SU-DHL-6 (cell line): ENCODE results near the gene COL15A1.

Experiments
- H2AFZ ChIP-seq: fragments of 200-600 bp; sonication (generic); 2 replicates; pipeline ENCODE4 v1.6.1; 2014; ENCODE audit warnings: low read depth, mild to moderate bottlenecking, moderate library complexity, mixed read lengths, antibody characterized with exemption, low read length; ENCODE audit not compliant: severe bottlenecking
- H3F3A ChIP-seq: fragments of 200-600 bp; shearing (Covaris generic); 2 replicates; pipeline ENCODE4 v1.6.0; 2016; ENCODE audit warnings: antibody characterized with exemption, mild to moderate bottlenecking; ENCODE audit not compliant: insufficient read depth
- H3K27ac ChIP-seq: fragments of 200-600 bp; sonication (generic); 2 replicates; pipeline ENCODE4 v1.5.1; 2016; ENCODE audit warnings: low read depth, mild to moderate bottlenecking, low read length, moderate library complexity, mixed read lengths
- H3K27me3 ChIP-seq: fragments of 200-600 bp; sonication (generic), shearing (Covaris generic); 2 replicates; pipeline ENCODE4 v1.6.0; 2014; ENCODE audit warnings: mild to moderate bottlenecking, low read length
- H3K36me3 ChIP-seq: fragments of 200-600 bp; sonication (generic); 2 replicates; pipeline ENCODE4 v1.6.1; 2014; ENCODE audit warnings: mild to moderate bottlenecking, low read length, mixed read lengths
- H3K4me2 ChIP-seq: fragments of 300-600, 200-600 bp; shearing (Covaris generic), sonication (generic); 2 replicates; pipeline ENCODE4 v1.6.0; 2014; ENCODE audit warnings: low read length, low read depth, mild to moderate bottlenecking; ENCODE audit not compliant: poor library complexity, severe bottlenecking
- H3K4me3 ChIP-seq: fragments of 200-600 bp; sonication (generic); 2 replicates; pipeline ENCODE4 v1.5.1; 2014; ENCODE audit warnings: antibody characterized with exemption, low read length, mild to moderate bottlenecking, mixed read lengths; ENCODE audit not compliant: insufficient read depth, poor library complexity, severe bottlenecking
- H3K79me2 ChIP-seq: fragments of 200-600 bp; sonication (generic); 2 replicates; pipeline ENCODE4 v1.6.1; 2014; ENCODE audit warnings: mild to moderate bottlenecking, low read length, moderate library complexity; ENCODE audit not compliant: insufficient read depth
- H3K9ac ChIP-seq: fragments of 200-600 bp; sonication (generic); 2 replicates; pipeline ENCODE4 v1.7.0; 2014; ENCODE audit warnings: mild to moderate bottlenecking, low read length
- H3K9me2 ChIP-seq: fragments of 200-600 bp; sonication (generic); replicated peaks from 2 replicates; pipeline ENCODE4 v1.6.1; 2014; ENCODE audit warnings: low read length; ENCODE audit not compliant: insufficient read depth
- H3K9me3 ChIP-seq: fragments of 200-600 bp; sonication (generic); 2 replicates; pipeline ENCODE4 v1.6.1; 2014; ENCODE audit warnings: low read length, mixed read lengths; ENCODE audit not compliant: insufficient read depth
- H4K20me1 ChIP-seq: fragments of 200-600 bp; sonication (generic); 2 replicates; pipeline ENCODE4 v1.6.1; 2014; ENCODE audit warnings: low read depth, mild to moderate bottlenecking, antibody characterized with exemption, low read length, moderate library complexity, mixed read lengths
- EZH2phosphoT487 ChIP-seq: fragments of 200-600 bp; sonication (generic), shearing (Covaris generic); conservative IDR thresholded peaks from 2 replicates; pipeline ENCODE4 v1.6.1; 2018; ENCODE audit warnings: mild to moderate bottlenecking, antibody characterized with exemption, low read length, moderate library complexity, mixed read lengths
- TF ChIP-seq, protein P1 (sequence below): fragments of 200-600 bp; sonication (generic); IDR thresholded peaks from one replicate; pipeline ENCODE4 v1.5.1; 2017; ENCODE audit warnings: antibody characterized with exemption, mild to moderate bottlenecking, low read length, moderate library complexity; ENCODE audit not compliant: insufficient read depth, poor library complexity, severe bottlenecking

The COL15A1 gene

GRCh38 chr9:99107421-99107820 lies 163.7 kb downstream of the COL15A1 start:
- Histone ChIP-seq H3K36me3 (no peaks in the 10 kb centered on the region), H3F3A (no peaks in the 10 kb centered on the region; the same call in 1 of the 2 replicates), H3K9me3 (no peaks in the 10 kb centered on the region), H3K9me2 (no peaks in the 10 kb centered on the region), H3K4me3 (no peak overlapping the region), H3K27me3 (no peaks in the 10 kb centered on the region), H3K4me2 (no peak overlapping the region), H3K9ac (no peak overlapping the region), H4K20me1 (peaks cover 4% of the 10 kb centered on the region; the same call in 1 of the 2 replicates), H2AFZ (no peak overlapping the region), H3K27ac (no peak overlapping the region), H3K79me2 (0 out of 2 replicates have a peak, but pooled peaks cover 4% of the 10 kb centered on the region)
- TF ChIP-seq EZH2phosphoT487: no peak
- TF ChIP-seq, protein P1, sequence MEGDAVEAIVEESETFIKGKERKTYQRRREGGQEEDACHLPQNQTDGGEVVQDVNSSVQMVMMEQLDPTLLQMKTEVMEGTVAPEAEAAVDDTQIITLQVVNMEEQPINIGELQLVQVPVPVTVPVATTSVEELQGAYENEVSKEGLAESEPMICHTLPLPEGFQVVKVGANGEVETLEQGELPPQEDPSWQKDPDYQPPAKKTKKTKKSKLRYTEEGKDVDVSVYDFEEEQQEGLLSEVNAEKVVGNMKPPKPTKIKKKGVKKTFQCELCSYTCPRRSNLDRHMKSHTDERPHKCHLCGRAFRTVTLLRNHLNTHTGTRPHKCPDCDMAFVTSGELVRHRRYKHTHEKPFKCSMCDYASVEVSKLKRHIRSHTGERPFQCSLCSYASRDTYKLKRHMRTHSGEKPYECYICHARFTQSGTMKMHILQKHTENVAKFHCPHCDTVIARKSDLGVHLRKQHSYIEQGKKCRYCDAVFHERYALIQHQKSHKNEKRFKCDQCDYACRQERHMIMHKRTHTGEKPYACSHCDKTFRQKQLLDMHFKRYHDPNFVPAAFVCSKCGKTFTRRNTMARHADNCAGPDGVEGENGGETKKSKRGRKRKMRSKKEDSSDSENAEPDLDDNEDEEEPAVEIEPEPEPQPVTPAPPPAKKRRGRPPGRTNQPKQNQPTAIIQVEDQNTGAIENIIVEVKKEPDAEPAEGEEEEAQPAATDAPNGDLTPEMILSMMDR: no peak

GRCh38 chr9:99108131-99108530 lies 164.4 kb downstream of the COL15A1 start:
- H3K9me2 ChIP-seq: no peaks in the 10 kb centered on the region
- no peak overlapping the region for H3K4me2 ChIP-seq
- H3F3A ChIP-seq: no peaks in the 10 kb centered on the region; the same call in 1 of the 2 replicates
- peaks cover 4% of the 10 kb centered on the region; the same call in 1 of the 2 replicates for H4K20me1 ChIP-seq
- H3K27me3 ChIP-seq: no peaks in the 10 kb centered on the region
- no peak overlapping the region for H3K27ac ChIP-seq
- no peak overlapping the region for H3K4me3 ChIP-seq
- H2AFZ ChIP-seq: no peak overlapping the region
- 0 out of 2 replicates have a peak, but pooled peaks cover 4% of the 10 kb centered on the region for H3K79me2 ChIP-seq
- no peak overlapping the region for H3K9ac ChIP-seq
- TF ChIP-seq, protein P1: no peak
- TF ChIP-seq EZH2phosphoT487: no peak
- H3K9me3 ChIP-seq: no peaks in the 10 kb centered on the region
- H3K36me3 ChIP-seq: no peaks in the 10 kb centered on the region

GRCh38 chr9:99109522-99109921 lies 165.8 kb downstream of the COL15A1 start:
- H3K27ac ChIP-seq: no peak overlapping the region
- H3K9me2 ChIP-seq: no peaks in the 10 kb centered on the region
- TF ChIP-seq, protein P1: no peak
- no peak for TF ChIP-seq EZH2phosphoT487
- H3K9ac ChIP-seq: no peak overlapping the region
- H3K4me3 ChIP-seq: no peak overlapping the region
- H3F3A ChIP-seq: no peaks in the 10 kb centered on the region; the same call in 1 of the 2 replicates
- H3K27me3 ChIP-seq: no peaks in the 10 kb centered on the region
- H2AFZ ChIP-seq: no peak overlapping the region
- H3K9me3 ChIP-seq: no peaks in the 10 kb centered on the region
- 0 out of 2 replicates have a peak, but pooled peaks cover 4% of the 10 kb centered on the region for H3K79me2 ChIP-seq
- H4K20me1 ChIP-seq: peaks cover 4% of the 10 kb centered on the region; the same call in 1 of the 2 replicates
- H3K36me3 ChIP-seq: no peaks in the 10 kb centered on the region
- no peak overlapping the region for H3K4me2 ChIP-seq
